ENCODE results near the gene PLCB3.

The PLCB3 gene

DNA sequence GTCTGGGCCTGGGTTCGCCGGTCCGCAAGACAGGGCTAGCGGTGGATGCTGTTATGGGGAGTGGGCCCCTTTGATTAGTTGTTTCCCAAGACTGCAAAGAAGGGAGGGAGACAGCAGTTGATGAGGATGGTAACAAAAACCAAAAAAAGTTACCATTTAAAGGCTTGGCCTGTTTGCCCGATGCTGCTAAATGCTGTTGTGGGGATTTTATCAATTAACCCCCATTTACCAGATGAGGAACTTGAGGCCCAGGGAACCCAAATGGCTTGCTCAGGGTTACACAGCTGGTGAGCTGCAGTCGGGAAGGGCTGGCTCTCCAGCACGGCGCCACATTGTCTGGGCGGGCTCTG lies 28.7 kb upstream of the PLCB3 start:
- DNase-seq (ENCODE audit: low spot score): no peak

DNA sequence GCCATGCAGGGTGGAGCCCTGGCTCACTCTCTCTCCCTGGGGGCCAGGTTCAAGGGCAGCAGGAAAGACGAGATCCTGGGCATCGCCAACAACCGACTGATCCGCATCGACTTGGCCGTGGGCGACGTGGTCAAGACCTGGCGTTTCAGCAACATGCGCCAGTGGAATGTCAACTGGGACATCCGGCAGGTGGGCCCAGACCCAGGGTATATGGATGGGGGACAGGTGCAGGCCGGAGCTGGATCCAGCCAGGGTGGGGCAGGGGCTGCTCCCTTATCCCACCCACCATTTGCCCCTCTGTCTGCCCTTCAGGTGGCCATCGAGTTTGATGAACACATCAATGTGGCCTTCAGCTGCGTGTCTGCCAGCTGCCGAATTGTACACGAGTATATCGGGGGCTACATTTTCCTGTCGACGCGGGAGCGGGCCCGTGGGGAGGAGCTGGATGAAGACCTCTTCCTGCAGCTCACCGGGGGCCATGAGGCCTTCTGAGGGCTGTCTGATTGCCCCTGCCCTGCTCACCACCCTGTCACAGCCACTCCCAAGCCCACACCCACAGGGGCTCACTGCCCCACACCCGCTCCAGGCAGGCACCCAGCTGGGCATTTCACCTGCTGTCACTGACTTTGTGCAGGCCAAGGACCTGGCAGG lies 28.2 kb upstream of the PLCB3 start:
- DNase-seq (ENCODE audit: low spot score): no peak

DNA sequence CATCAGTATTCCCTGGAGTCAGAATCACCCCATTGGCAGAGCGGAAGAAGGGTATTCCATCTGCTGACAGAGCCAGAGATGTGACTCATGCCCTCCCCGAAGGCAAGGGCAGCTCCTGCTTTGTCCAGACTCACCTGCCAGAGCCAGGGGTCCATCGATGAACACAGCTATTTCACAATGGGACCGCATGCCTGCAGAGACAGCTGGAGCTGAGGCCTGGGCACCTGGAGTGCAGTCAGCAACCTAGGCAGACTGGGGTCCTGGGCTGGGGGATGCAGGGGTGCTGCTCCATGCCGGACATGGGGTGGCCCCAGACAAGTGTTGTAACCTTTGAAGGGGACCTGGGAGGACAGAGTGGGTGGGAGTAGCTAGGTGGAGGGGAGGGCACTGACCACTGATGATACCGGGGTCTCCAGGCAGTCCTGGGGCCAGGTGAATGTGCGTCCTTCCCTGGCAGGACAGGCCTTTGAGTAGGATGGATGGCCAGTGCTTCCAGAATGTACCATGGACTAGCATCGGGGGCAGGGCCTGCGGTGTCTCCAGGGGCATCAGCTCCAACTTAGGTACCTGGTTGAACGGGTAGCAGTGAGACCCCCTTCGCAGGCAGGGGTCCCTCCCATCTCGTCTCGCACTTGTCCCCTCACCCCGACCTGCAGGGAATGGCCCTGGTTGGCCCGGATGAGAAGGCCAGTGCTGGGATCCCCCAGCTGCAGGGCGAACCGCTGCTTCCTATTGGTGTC lies 27.0 kb upstream of the PLCB3 start:
- no peak for DNase-seq (ENCODE audit: low spot score)

DNA sequence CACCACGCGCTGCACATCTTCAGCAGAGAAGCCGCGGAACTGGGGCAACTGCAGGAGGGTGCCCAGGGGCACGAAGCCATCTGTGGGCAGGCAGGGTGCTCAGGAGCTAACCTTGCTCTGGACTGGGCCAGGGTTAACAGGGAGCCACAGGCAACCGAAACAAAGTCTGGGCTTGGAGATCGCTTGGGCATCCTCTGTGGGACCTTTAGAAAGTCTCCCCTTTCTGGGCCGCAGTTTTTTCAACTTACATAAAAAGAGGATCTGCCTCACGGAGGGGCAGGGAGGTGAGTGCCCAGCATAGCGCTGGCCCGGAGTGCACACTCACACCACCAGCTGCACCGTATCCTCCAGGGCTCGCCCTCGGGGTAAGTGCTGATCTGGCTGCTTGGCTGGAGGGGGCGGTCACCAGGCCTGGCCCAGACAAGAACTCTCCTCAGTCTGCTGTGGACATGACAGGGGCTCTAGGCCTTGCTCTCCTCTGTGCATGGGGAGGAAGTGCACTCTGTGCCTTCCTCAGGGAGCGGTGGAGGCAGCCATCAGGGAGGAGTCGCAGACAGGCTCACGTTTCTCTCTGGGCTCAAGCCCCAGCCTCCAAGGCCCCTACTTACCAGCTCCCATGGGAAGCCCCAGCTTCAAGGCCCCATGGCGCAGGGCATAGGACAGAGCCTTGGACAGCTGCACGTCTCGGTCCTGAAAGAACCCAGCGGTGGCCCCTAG lies 26.3 kb upstream of the PLCB3 start:
- no peak for DNase-seq (ENCODE audit: low spot score)

DNA sequence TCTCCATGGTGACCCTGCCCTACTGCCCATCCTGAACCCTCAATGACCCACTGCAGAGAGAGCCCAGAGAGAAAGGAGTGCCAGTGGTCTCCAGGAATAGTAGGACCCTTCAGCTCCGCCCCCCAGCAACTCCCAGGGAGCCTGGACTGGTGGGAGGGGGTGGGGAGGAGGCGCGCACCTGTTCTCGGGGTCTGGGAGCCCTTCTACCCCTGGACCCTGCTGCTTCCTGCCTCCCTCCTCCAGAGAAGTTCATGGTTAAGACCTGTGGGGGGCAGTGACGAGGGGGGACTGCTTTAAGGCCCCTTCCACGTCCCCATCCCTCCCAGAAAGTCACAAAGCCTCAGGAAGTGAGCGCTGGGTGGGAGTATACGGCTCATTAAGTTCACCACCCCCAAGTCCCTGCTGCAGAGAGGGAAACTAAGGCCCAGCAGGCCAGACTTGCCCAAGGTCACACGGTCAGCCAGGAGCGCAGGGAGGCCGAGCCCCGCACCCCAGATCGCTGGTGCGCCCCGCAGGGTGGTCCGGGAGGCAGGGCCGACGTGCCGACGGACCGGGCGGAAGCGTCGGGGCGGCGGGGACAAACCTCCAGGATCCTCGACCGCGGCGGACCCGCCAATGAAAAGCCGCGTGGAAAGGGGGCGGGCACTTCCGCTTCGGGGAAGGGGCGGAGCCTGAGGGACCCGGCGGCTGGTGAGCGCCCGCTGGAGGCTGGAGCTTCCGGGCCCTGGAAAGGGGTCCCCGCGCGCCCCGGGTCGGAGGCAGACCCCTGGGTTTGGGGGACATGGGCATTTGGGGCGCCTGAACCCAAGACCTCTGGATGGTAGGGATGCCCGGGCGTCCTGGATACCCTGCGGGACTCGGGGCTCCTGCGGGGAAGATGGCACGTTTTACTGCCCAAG lies 25.5 kb upstream of the PLCB3 start, which contains the start of the genes NUDT22 and TRPT1:
Gene NUDT22, plus strand, starts transcription at position 667 of the 899 bp plus-strand sequence. CDS start 379 bp downstream, outside the sequence.
Gene TRPT1, minus strand, starts transcription at position 579 of the 899 bp plus-strand sequence. Its CDS starts 326 bp downstream, at position 253.
- DNase-seq (ENCODE audit: low spot score): peak; percentile 89

DNA sequence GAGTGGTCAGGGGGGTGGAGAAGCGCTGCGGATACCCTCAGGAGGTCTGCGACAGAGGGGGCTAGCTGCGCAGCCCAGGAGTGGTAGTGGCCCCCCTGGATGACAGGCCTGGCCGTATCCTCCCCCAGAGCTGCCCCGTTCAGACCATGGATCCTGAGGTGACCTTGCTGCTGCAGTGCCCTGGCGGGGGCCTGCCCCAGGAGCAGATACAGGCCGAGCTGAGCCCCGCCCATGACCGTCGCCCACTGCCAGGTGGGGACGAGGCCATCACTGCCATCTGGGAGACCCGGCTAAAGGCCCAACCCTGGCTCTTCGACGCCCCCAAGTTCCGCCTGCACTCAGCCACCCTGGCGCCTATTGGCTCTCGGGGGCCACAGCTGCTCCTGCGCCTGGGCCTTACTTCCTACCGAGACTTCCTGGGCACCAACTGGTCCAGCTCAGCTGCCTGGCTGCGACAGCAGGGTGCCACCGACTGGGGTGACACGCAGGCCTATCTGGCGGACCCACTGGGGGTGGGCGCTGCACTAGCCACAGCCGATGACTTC lies 24.8 kb upstream of the PLCB3 start:
- peak; percentile 44 for DNase-seq (ENCODE audit: low spot score)

DNA sequence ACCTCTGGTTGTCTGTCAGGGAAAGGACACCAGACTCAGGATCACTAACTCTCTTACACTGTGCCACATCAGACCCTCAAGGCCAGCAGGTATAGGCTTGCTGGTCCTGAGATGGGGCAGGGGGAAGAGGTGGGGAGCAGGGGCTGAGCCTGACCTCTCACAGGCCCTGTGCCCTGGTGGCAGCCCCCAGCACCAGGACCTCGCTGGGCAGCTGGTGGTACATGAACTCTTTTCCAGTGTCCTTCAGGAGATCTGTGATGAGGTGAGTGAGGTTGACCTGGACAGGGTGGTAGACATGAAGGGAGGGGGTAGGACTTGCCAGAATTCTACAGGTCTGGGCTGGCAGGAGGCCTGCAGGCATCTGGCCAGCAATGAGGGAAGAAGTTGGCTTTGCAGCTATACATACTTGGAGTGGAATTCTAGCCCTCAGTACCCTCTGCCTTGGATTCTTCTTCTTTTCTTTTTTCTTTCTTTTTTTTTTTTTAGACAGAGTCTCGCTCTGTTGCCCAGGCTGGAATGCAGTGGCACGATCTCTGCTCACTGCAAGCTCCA lies 23.8 kb upstream of the PLCB3 start:
- DNase-seq (ENCODE audit: low spot score): no peak

DNA sequence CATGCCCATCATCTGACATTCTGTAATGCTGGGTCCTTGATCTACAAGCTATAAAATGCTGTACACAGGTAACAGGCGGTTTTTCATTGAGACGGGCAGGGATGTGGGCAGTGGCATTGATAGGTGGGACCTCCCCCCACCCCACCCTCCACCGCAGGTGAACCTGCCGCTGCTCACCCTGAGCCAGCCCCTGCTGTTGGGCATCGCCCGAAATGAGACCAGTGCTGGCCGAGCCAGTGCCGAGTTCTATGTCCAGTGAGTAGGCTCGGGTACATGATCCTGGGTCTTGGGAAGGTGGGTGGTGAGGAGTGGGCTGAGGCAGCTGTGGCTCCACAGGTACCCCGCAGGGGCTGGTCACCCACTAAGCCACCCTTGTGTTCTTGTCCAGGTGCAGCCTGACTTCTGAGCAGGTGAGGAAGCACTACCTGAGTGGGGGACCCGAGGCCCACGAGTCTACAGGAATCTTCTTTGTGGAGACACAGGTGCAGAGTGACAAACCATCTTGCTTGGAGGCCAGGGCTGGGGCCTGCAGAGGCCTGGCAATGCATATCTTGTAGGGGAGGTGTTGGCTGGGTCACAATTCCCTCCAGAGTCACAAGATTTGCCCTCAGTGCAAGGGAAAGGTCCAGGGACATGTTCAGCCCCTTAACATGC lies 22.1 kb upstream of the PLCB3 start:
- DNase-seq (ENCODE audit: low spot score): no peak

DNA sequence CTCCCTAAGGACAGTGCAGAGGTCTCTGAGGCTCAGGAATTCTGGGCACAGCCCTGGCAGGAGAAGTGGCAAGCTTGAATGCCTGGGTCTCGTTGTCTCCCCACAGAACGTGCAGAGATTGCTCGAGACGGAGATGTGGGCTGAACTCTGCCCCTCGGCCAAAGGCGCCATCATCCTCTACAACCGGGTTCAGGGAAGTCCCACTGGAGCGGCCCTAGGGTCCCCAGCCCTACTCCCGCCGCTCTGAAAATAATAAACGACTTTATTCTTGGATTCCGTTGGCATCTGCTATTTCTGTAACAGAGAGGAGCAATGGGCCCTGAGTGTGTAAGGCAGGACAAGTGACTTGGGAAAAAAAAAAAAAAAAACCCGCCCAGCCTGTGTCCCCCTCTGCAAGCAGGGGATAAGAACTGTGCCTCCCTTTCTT lies 21.6 kb upstream of the PLCB3 start:
- DNase-seq (ENCODE audit: low spot score): no peak

DNA sequence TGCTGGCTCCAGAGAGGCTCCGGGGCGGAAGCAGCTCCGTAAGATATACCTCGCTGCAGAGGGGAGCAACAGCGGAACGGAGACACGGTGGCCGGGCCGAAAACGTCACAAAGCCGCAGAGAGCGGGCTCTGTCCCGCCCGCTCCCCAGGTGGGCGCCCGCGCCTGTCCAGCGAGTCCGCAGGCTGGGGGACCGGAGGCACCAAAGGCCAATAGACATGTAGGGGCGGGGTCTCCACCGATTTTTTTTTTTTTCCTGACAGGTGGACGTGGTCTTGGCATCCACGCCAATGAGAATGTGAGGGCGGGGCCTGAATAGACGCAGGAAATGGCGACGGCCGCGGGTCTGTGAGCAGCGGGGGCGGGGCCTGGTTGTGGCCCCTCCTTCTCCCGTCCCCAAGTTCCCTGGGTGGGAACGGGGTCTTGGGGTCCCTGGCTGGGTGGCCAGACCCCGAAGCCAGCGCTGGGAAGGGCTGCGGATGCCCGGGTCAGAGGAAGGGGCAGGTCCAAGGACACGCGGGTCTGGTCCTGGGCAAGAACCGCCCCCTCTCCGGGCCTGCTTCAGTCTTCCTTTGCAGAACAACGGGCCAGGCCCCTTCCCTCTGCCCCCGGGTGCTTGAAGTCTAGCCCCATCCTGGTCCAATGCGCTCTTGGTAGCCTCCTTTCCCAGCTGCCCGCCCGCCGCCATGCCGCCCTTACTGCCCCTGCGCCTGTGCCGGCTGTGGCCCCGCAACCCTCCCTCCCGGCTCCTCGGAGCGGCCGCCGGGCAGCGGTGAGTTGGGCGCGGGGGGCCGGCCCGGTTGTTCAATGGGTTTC lies 21.0 kb upstream of the PLCB3 start, which contains the start of gene DNAJC4:
Gene DNAJC4, plus strand, starts transcription at position 378 of the 814 bp plus-strand sequence. Its CDS starts 307 bp downstream, at position 685.
- DNase-seq (ENCODE audit: low spot score): peak; percentile 85

DNA sequence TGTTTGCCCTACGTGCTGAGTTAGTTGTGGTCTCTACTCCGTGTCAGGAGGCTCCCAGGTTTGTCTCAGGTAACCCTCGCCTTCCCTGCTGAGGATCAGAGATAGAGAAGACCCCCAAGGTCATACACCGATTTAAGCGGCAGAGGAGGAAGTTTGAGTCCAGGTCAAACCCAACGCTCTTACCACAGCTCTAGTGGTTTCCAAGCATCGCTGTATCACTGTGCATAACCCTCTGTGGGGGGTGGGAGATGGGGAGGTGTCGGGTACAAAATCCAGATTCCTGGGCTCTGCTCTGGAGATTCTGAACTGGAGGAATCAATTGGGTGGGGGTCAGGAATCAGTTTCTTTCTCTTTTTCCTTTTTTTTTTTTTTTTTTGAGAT lies 20.4 kb upstream of the PLCB3 start:
- no peak for DNase-seq (ENCODE audit: low spot score)

DNA sequence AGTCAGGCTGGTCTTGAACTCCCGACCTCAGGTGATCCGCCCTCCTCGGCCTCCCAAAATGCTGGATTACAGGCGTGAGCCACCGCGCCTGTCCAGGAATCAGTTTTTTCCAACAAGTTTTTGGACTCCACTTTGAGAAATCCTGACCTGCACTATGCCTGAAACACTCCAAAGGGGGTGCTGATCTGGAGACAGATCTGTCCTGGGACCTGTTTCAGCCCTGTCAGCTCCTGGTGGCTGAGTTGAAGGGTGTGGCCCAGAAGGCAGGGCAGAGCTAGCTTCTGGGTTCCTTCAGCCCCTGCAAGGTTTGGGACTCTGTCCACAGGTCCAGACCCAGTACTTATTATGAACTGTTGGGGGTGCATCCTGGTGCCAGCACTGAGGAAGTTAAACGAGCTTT lies 19.8 kb upstream of the PLCB3 start:
- DNase-seq (ENCODE audit: low spot score): no peak

DNA sequence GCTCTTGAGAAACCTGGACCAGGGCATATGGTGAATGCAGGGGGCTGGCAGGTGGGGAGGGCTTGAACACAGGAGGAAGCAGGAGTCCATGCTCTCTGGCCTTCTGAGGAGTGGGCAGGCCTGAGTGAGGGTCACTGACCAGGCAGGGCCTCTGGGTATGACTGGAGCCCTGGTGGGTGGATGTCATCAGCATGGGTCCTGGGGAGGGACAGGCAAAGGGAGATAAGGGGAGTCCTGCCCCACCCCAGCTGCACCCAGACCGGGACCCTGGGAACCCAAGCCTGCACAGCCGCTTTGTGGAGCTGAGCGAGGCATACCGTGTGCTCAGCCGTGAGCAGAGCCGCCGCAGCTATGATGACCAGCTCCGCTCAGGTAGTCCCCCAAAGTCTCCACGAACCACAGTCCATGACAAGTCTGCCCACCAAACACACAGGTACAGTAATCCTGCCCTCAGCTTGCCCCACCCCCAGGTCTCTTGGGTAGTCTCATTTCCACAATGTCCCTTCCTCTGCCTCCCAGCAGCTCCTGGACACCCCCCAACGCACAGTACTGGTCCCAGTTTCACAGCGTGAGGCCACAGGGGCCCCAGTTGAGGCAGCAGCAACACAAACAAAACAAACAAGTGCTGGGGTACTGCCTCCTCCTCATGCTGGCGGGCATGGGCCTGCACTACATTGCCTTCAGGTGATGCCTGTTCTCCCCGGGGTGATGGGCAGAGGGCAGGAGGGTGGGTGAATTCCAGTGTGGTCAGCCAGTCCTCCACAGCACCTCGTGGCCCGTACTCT lies 19.0 kb upstream of the PLCB3 start:
- no peak for DNase-seq (ENCODE audit: low spot score)

DNA sequence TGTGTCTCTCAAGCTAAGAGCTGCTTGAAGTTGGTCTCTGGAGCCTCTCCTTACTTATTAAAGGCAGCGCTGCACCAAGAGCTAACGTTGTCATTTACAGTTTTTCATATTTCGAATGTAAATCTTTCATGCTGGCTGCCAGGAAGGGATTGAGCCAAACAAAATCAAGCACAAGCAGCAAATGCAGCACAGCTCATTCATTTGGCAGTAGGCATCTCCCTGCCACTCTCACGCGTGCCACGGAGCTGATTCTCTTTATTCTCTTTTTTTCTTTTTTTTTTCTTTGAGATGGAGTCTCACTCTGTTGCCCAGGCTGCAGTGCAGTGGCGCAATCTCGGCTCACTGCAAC lies 18.4 kb upstream of the PLCB3 start:
- no peak for DNase-seq (ENCODE audit: low spot score)

DNA sequence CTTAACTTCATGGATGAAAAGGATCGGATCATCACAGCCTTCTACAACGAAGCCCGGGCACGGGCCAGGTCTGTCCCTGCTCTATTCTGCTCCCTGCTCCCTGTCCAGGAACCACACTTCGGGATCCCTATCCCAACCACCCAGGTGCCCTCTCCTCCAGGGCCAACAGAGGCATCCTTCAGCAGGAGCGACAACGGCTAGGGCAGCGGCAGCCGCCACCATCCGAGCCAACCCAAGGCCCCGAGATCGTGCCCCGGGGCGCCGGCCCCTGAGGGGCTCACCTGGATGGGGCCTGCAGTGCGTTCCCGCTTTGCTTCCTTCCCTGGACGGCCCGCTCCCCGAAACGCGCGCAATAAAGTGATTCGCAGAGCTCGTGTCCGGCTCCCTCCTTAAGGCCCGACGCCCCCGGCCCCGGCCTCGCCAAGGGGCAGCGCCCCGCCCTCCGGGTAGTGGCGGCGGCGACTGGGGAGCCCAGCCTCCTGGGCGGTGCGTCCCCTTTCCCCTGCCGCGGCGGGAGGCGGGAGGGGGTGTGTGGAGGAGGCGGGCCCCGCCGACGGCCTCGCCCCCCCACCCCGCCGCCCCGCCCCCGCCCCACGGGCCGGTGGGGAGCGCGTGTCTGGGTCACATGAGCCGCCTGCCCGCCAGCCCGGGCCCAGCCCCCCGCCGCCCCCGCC lies 17.3 kb upstream of the PLCB3 start, which contains the start of gene VEGFB:
Gene VEGFB, plus strand, starts transcription at position 672 of the 674 bp plus-strand sequence. CDS start 250 bp downstream, outside the sequence.
- DNase-seq (ENCODE audit: low spot score): no peak

DNA sequence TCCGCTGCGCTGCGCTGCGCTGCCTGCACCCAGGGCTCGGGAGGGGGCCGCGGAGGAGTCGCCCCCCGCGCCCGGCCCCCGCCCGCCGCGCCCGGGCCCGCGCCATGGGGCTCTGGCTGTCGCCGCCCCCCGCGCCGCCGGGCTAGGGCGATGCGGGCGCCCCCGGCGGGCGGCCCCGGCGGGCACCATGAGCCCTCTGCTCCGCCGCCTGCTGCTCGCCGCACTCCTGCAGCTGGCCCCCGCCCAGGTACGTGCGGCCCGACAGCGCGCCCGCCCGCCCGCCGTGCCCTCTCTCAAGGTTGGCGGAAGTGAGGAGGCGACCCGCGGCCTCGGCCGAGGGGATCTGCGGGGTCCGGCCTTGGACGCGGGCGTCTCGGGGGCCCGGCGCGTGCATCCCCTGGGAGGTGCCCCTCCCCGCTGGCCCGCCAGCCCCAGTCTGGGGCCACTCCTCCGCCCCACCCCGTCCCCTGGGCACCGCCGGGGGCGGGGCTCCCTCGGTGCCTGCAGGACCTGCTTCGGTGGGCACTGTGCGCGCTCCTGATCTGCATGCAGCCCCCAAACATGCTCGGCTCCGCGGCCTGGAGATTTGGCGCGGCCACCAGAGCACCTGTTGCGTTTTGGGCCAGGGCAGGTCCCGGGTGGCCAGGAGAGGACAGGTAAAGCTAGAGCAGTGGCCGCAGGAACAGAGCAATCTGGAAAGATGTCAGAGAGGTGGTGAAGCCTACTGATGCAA lies 16.5 kb upstream of the PLCB3 start:
- DNase-seq (ENCODE audit: low spot score): no peak

DNA sequence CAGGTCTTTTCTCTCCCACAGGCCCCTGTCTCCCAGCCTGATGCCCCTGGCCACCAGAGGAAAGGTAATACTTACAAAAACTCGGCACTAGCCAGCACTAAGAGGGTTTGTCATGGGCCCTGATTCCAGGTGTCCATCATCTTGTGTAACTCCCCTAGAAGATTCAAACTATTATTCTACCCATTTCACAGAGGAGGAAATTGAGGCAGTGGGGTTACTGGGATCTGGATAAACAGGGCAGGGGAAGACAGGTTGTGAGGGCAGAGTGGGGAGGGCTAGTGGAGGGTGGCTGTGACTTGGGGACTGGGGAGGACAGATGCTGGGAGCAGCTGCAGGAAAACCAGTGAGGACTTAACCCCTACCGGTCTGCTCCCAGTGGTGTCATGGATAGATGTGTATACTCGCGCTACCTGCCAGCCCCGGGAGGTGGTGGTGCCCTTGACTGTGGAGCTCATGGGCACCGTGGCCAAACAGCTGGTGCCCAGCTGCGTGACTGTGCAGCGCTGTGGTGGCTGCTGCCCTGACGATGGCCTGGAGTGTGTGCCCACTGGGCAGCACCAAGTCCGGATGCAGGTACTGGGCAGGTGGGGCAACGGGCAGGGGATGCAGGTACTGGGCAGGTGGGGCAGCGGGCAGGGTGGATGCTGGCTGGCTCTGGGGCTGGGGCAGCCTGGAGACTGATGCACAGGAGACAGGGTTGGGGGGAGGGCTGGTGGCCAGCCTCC lies 15.7 kb upstream of the PLCB3 start:
- no peak for DNase-seq (ENCODE audit: low spot score)
